ENCODE results near the gene MGAT3. TPM values are rescaled to one million over a fixed set of nuclear protein-coding genes. Genes with fewer than 3 reads are reported as not detected.

The MGAT3 gene
- total and polyA plus RNA-seq, 2 of the 13 experiments (the other 11 are each of a cell fraction or from before 2014, with no cell fraction given): 0.11 to 0.15 TPM

- TF ChIP-seq KDM4B (CRISPR knock-in tag; IDR thresholded peaks at IDR 0.05) (no peak), ZMAT5 (CRISPR knock-in tag; IDR thresholded peaks at IDR 0.05; ENCODE audit: borderline replicate concordance, low read depth) (no peak), ZEB1 (IDR thresholded peaks at IDR 0.05; ENCODE audit: insufficient replicate concordance, low read depth) (peak; percentile 74), FOXP1 (IDR thresholded peaks at IDR 0.05) (no peak), FOXP1 (CRISPR knock-in tag; IDR thresholded peaks at IDR 0.05) (no peak), ESRRA (CRISPR knock-in tag; IDR thresholded peaks at IDR 0.05; ENCODE audit: low read depth) (peak; percentile 65), MED1 (CRISPR knock-in tag; IDR thresholded peaks at IDR 0.05) (peak; percentile 65; the same call in 1 of the 2 replicates), EP300 (IDR thresholded peaks at IDR 0.05; ENCODE audit: low read depth in 2 of 2, low read length in 2 of 2) (no peak), EP300 (CRISPR knock-in tag; IDR thresholded peaks at IDR 0.05; ENCODE audit: borderline replicate concordance) (0 out of 2 replicates have a peak, but pooled peaks have one; percentile 36), ZNF331 (CRISPR knock-in tag; IDR thresholded peaks at IDR 0.05) (peak; percentile 66), ATF1 (CRISPR knock-in tag; IDR thresholded peaks at IDR 0.05) (peak; percentile 83), MXD1 (CRISPR knock-in tag; IDR thresholded peaks at IDR 0.05) (peak; percentile 53; the same call in 1 of the 2 replicates), POLR2AphosphoS2 (IDR thresholded peaks at IDR 0.05; ENCODE audit: low read depth, low read length) (peak; percentile 94), HNRNPH1 (optimal IDR thresholded peaks at IDR 0.05; ENCODE audit: low read depth, low read length) (no peak), POGZ (CRISPR knock-in tag; IDR thresholded peaks at IDR 0.05) (peak; percentile 51), RAD21 (CRISPR knock-in tag; IDR thresholded peaks at IDR 0.05) (no peak), HIC2 (CRISPR knock-in tag; IDR thresholded peaks at IDR 0.05; ENCODE audit: low read depth) (peak; percentile 77), ZNF337 (CRISPR knock-in tag; IDR thresholded peaks at IDR 0.05; ENCODE audit: borderline replicate concordance, low read depth) (no peak), ZNF646 (CRISPR knock-in tag; IDR thresholded peaks at IDR 0.05) (0 out of 2 replicates have a peak, but pooled peaks have one; percentile 31), ZFP90 (CRISPR knock-in tag; IDR thresholded peaks at IDR 0.05; ENCODE audit: borderline replicate concordance) (peak; percentile 82)
Observed at GRCh38 chr22:39520226-39521105, 63.7 kb downstream of the MGAT3 start, which contains the start of gene ATF4 (continued).
